Regular cardiac myocyte (primary cell): Measurements from ENCODE around the gene OR8G5. TPM values are rescaled to one million over a fixed set of nuclear protein-coding genes. Genes with fewer than 3 reads are reported as not detected.

ENCODE experiments used
- total RNA-seq: library from RNA; depleted of rRNA; stranded (reverse); fragments of >200 nt; gene quantifications from 2 replicates; pipeline ENCODE4 v1.2.3, GENCODE V29; 2014

The OR8G5 gene
- total RNA-seq = not detected in 2 replicates

DNA sequence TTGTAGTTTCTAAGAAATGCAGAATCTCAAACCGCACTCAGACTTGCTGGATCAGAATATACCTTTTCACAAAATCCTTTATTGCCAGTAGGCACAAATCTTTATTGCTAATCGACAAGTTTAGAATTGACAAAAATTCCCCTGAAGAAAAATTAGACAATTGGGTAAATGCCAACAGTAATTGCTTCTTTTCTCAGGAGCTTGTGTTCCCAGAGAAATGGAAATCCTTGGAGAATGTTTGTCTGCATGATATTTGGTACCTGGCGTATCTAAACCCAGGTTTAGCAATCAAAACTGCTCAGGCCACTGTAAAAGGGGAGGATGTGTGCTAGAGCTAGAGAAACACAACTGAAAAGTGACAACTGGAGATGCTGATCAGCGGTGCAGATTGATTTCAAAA is at the start of gene OR8G5:
TSS of gene OR8G5 (plus strand) at position 301 of the 400 bp plus-strand sequence. CDS start 8,556 bp downstream, outside the sequence.

GRCh38 chr11:124240621-124241397 is 15.4 kb upstream of the OR8G5 start, which contains the start of gene OR8G1:
OR8G1 (plus strand) TSS chr11:124241095; CDS start chr11:124249676, 8,581 bp downstream.

DNA sequence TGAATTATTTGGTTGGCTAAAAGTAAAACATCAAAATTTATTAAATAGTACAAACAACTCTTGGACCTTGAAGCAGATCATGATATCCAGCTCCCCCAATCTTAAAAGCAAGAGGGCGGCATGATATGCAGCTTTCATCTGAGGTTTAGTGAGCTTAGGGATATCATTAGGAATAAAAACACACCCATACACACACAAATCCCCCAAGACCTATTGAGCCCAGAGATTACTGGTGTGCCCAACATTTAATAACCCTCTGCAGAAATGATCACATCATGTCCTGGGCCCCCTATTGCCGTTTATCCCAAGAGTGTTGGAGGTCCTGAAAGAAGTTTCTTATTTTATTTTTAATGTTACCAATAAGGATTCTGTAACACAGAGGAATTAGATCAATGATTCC is 57.7 kb downstream of the OR8G5 start, which contains the start of gene OR8D1:
TSS of gene OR8D1 (minus strand) at position 101 of the 400 bp plus-strand sequence. CDS start 3,183 bp downstream, outside the sequence.

Other genes with a start within 250 kb of the OR8G5 start
- not detected in 2 replicates for gene OR10G4, start 243.4 kb upstream of the OR8G5 start, total RNA-seq
- gene OR10G9, start 233.4 kb upstream of the OR8G5 start, total RNA-seq = not detected in 2 replicates
- gene OR10G8, start 229.6 kb upstream of the OR8G5 start, total RNA-seq = not detected in 2 replicates
- not detected in 2 replicates for gene OR10G7, start 215.1 kb upstream of the OR8G5 start, total RNA-seq
- gene VWA5A, start 140.9 kb upstream of the OR8G5 start, total RNA-seq = 11.5 and 13.5 TPM in 2 replicates
- gene OR10D3, start 73.0 kb upstream of the OR8G5 start, total RNA-seq = not detected in 2 replicates
- not detected in 2 replicates for gene OR8G1, start 15.3 kb upstream of the OR8G5 start, total RNA-seq
- gene OR8D1, start 57.6 kb downstream of the OR8G5 start, total RNA-seq = under 0.01 TPM in 1 of 2 replicates, not detected in the other
- gene OR8D2, start 63.8 kb downstream of the OR8G5 start, total RNA-seq = not detected in 2 replicates
- not detected in 2 replicates for gene OR8B2, start 128.1 kb downstream of the OR8G5 start, total RNA-seq
- gene OR8B3, start 142.6 kb downstream of the OR8G5 start, total RNA-seq = not detected in 2 replicates
- not detected in 2 replicates for gene OR8B4, start 168.5 kb downstream of the OR8G5 start, total RNA-seq
- gene OR8B8, start 189.3 kb downstream of the OR8G5 start, total RNA-seq = not detected in 2 replicates